HG03159 (cell line): ENCODE results near the gene ULBP3.

ENCODE experiments used
- ATAC-seq: cut with Tn5 transposase; IDR thresholded peaks from one replicate; pipeline ENCODE4 v1.9.1; 2021; ENCODE audit warnings: mild to moderate bottlenecking, moderate library complexity; ENCODE audit not compliant: unreplicated experiment

Gene ULBP3

DNA sequence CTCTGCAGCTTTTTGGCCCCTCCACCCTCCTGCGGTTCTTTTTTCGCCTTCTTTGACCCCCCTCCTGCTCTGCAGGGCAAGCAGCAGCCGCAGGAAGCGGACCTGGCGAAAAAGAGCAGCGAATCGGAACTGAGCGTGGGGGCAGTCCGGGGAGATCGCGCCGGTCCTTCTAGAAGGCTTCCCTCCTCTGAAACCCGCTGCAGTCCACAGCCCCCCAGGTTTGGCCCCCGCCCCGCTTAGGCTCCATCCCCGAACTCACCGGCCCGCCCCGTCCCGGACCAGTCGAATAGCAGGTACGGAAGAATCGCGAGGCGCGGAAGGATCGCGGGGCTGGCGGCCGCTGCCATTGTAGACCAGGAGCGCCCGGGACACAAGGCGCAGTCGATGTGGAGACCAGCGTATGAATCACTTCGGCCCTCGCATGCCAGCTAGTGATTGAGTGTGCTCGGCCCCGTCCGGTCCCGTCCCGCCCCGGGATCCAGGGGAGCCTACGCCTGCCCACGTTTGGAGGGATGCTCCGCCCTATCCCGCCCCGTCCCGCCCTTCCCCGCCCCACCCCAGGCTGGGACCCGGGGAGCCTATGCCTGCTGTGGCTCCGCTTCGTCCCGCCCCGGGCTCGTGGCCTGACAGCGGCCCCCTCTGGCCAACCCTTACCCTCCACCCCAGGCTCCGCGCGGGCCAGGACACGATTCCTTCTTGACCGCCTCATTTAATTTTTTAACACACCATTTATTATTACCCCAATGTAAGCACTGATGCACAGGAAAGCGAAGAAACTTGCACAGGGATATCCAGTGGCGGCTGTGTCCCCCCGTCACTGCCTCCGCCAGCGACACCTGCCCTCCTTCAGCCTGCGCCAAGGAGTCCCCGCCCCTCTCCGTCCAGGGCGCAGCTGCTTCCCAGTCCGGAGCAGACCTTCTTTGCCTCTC, at the start of gene ULBP3:
ULBP3 (minus strand) TSS at position 402 of the 929 bp plus-strand sequence; CDS start at position 347, 55 bp downstream.
- ATAC-seq, result peak; percentile 65

- no peak for ATAC-seq
Measured at GRCh38 chr6:150118627-150119026, 49.7 kb upstream of the ULBP3 start.

- ATAC-seq, result no peak
Measured at GRCh38 chr6:150118203-150118602, 49.3 kb upstream of the ULBP3 start.

DNA sequence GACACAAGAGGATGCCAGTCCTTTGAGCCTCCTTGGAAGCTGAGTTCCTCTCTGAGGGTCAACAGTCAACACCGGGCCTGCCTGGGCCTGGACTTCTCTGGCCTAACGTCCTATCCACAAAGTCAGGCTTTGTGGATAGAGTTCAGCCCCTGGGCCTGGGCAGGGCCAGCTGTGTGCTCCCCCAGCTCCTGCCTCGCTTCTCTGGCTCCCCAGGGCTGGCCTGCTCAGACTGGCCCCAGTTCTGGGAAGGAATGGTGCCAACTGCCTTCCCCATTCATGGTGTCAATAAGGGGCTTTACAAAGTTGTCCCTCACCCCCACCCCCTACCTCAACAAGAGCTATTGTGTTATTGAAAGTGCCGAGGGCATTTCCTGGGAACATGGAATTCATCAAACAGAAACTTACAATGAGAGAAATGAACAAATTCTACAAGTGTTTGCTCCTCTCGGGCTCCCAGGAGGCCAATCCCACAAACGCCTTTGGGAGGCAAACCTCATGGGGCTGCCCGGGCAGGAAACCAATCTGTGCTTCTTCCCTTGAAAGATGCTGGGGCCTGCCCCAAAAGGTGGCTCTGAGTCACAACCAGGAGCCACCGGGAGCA, 47.4 kb upstream of the ULBP3 start:
- no peak for ATAC-seq

GRCh38 chr6:150115769-150116168, 46.8 kb upstream of the ULBP3 start:
- no peak for ATAC-seq

GRCh38 chr6:150112233-150112632, 43.3 kb upstream of the ULBP3 start:
- no peak for ATAC-seq

GRCh38 chr6:150102750-150103270, 33.9 kb upstream of the ULBP3 start:
- ATAC-seq, result no peak

DNA sequence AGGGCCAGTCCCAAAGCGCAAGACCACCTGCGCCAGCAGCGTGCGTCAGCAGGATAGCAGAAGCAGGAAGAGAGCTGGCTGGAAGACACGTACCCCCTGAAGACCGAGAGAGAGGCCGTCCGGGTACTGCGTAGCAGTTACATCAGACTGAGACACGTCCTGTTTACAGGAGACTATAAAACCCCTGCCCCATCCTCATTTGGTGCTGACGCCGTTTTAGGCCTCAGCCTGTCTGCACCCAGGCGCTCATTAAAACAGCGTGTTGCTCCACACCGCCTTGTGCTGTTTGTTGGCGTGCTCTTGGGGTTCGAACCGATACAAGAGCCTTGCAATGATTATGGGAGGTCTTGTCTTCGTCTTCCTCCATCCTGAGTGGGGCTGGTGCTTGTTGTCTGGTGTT, 31.8 kb upstream of the ULBP3 start:
- no peak for ATAC-seq

- no peak for ATAC-seq
Measured at GRCh38 chr6:150099953-150100352, 31.0 kb upstream of the ULBP3 start.

- no peak for ATAC-seq
Measured at GRCh38 chr6:150099546-150099945, 30.6 kb upstream of the ULBP3 start.

- ATAC-seq, result no peak
Measured at GRCh38 chr6:150098155-150098554, 29.2 kb upstream of the ULBP3 start.

GRCh38 chr6:150093397-150093796, 24.5 kb upstream of the ULBP3 start:
- ATAC-seq, result no peak

DNA sequence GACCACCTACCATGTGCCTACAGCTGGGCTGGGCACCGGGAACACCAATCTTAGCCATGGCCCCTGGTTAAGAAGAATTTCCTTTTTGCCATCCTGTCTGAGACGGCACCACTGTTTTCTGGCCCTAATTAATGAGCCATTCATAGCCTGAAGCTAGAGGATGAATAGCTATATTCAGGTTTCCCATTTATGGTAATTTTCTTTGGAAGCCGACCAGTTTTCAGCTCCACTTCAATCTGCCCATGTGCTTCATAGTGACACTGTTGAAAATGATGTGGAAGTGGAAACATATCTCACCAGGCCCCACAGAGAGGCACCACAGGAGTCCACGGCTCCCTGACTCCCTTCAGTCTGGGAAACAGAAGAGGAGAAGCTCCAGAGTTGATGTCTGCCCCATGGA, 22.6 kb upstream of the ULBP3 start:
- no peak for ATAC-seq

DNA sequence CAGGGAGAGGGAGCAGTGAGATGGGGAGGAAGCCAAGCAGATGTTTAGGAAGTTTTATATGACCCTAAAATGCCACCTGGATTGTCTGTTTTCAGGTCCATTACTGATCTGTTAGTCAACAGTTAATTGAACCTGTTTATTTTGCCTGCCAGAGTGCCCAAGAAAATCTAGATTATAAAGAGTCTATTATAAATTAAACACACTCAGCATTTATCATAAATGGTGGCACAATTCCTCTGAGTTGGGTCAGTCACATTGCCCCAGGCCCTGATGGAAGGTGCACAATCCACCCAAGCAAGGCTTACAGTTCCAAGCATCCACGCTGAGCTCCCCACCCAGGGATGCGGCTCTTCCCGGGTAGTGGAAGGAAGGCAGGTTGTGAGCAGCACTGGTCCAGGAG, 21.4 kb upstream of the ULBP3 start:
- no peak for ATAC-seq

- ATAC-seq, result no peak
Measured at GRCh38 chr6:150088481-150089154, 19.7 kb upstream of the ULBP3 start.

GRCh38 chr6:150087336-150087735, 18.4 kb upstream of the ULBP3 start:
- ATAC-seq, result no peak

DNA sequence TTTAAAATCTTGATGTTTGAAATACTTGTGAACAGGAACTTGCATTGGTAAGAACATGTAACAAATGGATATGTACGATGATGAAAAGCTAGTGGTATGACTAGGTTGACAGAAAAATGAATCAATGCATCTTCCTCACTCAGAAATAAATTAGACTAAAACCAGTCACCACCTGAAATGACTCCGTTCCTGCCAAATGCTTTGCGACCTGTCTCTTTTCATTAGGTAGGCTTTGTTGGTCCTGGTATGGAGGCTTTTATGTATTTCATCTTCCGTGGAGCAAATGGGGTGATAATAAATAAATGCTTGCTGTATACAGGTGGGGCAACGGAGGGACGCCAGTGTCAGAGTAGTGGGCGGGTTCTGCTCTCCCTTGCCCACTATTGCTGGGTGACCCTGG, 17.1 kb upstream of the ULBP3 start:
- ATAC-seq, result no peak

DNA sequence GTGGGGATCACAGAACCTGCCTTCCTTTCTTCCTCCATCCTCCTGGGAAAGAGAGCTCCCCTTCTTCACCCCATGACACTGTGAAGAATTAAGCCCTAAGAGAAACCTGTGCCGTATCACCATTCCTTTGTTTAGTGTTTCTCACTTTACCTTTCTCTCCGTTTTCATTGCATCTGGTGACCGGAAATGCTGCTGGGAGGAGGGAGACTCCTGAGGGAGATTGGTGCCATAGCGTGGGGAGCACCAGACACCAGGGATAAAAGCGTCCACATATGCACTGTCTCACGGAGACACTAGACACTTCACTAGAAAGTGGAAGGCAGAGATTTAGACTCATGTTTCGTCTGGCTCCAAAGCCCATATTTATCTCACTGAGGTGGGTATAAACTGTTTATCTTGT, 15.5 kb upstream of the ULBP3 start:
- no peak for ATAC-seq

DNA sequence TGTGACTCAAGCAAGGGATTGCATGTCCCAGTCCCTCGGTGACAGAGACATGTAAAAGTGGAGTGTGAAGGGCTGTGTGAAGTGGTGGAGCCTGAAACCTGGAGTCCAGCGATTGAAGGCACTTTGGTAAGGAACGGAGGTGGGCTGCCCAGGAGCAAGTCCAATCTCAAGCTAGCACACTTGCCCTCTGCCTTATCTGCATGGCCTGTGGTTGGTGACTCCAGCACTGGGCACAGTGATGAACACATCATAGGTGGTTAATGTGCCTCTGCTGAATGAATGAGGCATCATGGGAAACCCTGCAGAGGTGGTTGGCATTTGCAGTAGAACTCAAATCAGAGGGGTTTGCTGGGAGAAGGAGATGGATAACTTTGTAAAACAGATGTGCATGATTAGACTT, 14.9 kb upstream of the ULBP3 start:
- no peak for ATAC-seq

GRCh38 chr6:150081702-150082101, 12.8 kb upstream of the ULBP3 start:
- ATAC-seq, result no peak

- ATAC-seq, result no peak
Measured at GRCh38 chr6:150079604-150080003, 10.7 kb upstream of the ULBP3 start.

DNA sequence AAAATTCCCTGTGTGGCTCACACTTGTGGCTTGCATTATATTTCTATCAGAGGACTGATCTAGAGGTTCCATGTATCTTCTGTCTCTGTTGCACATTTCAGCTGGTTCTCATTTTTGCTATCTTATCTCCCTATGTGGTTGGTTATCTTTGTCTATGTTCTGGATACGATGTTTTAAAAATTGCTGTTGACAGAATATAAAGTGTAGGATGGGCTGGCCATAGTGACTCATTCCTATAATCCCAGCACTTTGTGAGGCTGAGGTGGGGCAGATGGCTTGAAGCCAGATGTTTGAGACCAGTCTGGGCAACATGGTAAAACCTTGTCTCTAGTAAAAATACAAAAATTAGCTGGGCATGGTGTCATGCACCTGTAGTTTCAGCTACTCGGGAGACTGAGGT, 9.9 kb upstream of the ULBP3 start:
- no peak for ATAC-seq
